ENCODE data around the gene NR3C1. TPM values are rescaled to one million over a fixed set of nuclear protein-coding genes. Genes with fewer than 3 reads are reported as not detected.

Gene NR3C1
- total and polyA plus RNA-seq, 2 experiments from 2014 or later, result 41.0 to 60.5 TPM

- Histone ChIP-seq H3K36me3 (replicated peaks; ENCODE audit: insufficient read depth, low read depth) (no peaks in the 10 kb centered on the region), H2AFZ (no peak overlapping the region), H3K27ac (no peak overlapping the region), H3K9me3 (ENCODE audit: low read depth) (no peaks in the 10 kb centered on the region), H3K4me3 (no peak overlapping the region), H3K9me2 (replicated peaks; ENCODE audit: insufficient read depth) (no peaks in the 10 kb centered on the region), H4K20me1 (ENCODE audit: insufficient read depth, poor library complexity, severe bottlenecking) (no peaks in the 10 kb centered on the region), H3K27me3 (no peaks in the 10 kb centered on the region), H3K4me2 (no peak overlapping the region), H3K4me1 (ENCODE audit: insufficient read depth) (no peaks in the 10 kb centered on the region), H3K79me2 (no peaks in the 10 kb centered on the region)
- no peak for TF ChIP-seq CTCF (IDR thresholded peaks at IDR 0.05; ENCODE audit: poor library complexity)
- no peak for TF ChIP-seq EZH2phosphoT487 (IDR thresholded peaks at IDR 0.05; ENCODE audit: low read depth, severe bottlenecking, unreplicated experiment)
- TF ChIP-seq EZH2 (IDR thresholded peaks at IDR 0.05; ENCODE audit: borderline replicate concordance), result no peak
- 100% methylated on average over 1 of the region's 1 CpG for WGBS (ENCODE audit: low lambda C conversion rate, missing lambda C conversion rate)
- DNase-seq (ENCODE audit: low spot score), result no peak
Observed at GRCh38 chr5:143443330-143443729, 39.8 kb upstream of the NR3C1 start.

GRCh38 chr5:143442385-143442784 lies 38.9 kb upstream of the NR3C1 start:
- Histone ChIP-seq H3K4me1 (ENCODE audit: insufficient read depth) (no peaks in the 10 kb centered on the region), H4K20me1 (ENCODE audit: insufficient read depth, poor library complexity, severe bottlenecking) (no peaks in the 10 kb centered on the region), H3K79me2 (no peaks in the 10 kb centered on the region), H3K9me3 (ENCODE audit: low read depth) (no peaks in the 10 kb centered on the region), H3K4me2 (no peak overlapping the region), H3K27ac (no peak overlapping the region), H3K9me2 (replicated peaks; ENCODE audit: insufficient read depth) (no peaks in the 10 kb centered on the region), H3K4me3 (no peak overlapping the region), H3K36me3 (replicated peaks; ENCODE audit: insufficient read depth, low read depth) (no peaks in the 10 kb centered on the region), H2AFZ (no peak overlapping the region), H3K27me3 (no peaks in the 10 kb centered on the region)
- no peak for DNase-seq (ENCODE audit: low spot score)
- no peak for TF ChIP-seq CTCF (IDR thresholded peaks at IDR 0.05; ENCODE audit: poor library complexity)
- TF ChIP-seq EZH2phosphoT487 (IDR thresholded peaks at IDR 0.05; ENCODE audit: low read depth, severe bottlenecking, unreplicated experiment), result no peak
- TF ChIP-seq EZH2 (IDR thresholded peaks at IDR 0.05; ENCODE audit: borderline replicate concordance), result no peak
- WGBS (ENCODE audit: low lambda C conversion rate, missing lambda C conversion rate), result 48% methylated on average over 2 of the region's 2 CpGs

GRCh38 chr5:143440448-143441115 lies 37.1 kb upstream of the NR3C1 start:
- no peak for DNase-seq (ENCODE audit: low spot score)
- H3K4me1 ChIP-seq (ENCODE audit: insufficient read depth), result no peaks in the 10 kb centered on the region
- 47% methylated on average over 2 of the region's 2 CpGs for WGBS (ENCODE audit: low lambda C conversion rate, missing lambda C conversion rate)
- H2AFZ ChIP-seq, result no peak overlapping the region
- H3K79me2 ChIP-seq, result no peaks in the 10 kb centered on the region
- H3K9me2 ChIP-seq (replicated peaks; ENCODE audit: insufficient read depth), result no peaks in the 10 kb centered on the region
- H3K4me3 ChIP-seq, result no peak overlapping the region
- H3K4me2 ChIP-seq, result no peak overlapping the region
- H3K36me3 ChIP-seq (replicated peaks; ENCODE audit: insufficient read depth, low read depth), result no peaks in the 10 kb centered on the region
- no peaks in the 10 kb centered on the region for H3K9me3 ChIP-seq (ENCODE audit: low read depth)
- no peak overlapping the region for H3K27ac ChIP-seq
- no peaks in the 10 kb centered on the region for H3K27me3 ChIP-seq
- no peaks in the 10 kb centered on the region for H4K20me1 ChIP-seq (ENCODE audit: insufficient read depth, poor library complexity, severe bottlenecking)
- TF ChIP-seq EZH2phosphoT487 (IDR thresholded peaks at IDR 0.05; ENCODE audit: low read depth, severe bottlenecking, unreplicated experiment), result no peak
- TF ChIP-seq EZH2 (IDR thresholded peaks at IDR 0.05; ENCODE audit: borderline replicate concordance), result no peak
- TF ChIP-seq CTCF (IDR thresholded peaks at IDR 0.05; ENCODE audit: poor library complexity), result no peak
